Measurements from ENCODE around the gene SLC9A3.
"Not testable (repeated sequence)": the region's sequence is repeated elsewhere in the genome, so short reads cannot be mapped to it uniquely, and the experiment has no call there.

Gene SLC9A3

GRCh38 chr5:524234-524972 lies at the start of gene SLC9A3:
Gene SLC9A3, minus strand, starts transcription at chr5:524449.
- DNase-seq: no peak

- no peak for DNase-seq
Observed at GRCh38 chr5:573976-574375, 49.7 kb upstream of the SLC9A3 start.

- no peak for DNase-seq
Observed at GRCh38 chr5:573206-573605, 49.0 kb upstream of the SLC9A3 start.

- no peak for DNase-seq
Observed at GRCh38 chr5:572398-573019, 48.3 kb upstream of the SLC9A3 start.

- no peak for DNase-seq
Observed at GRCh38 chr5:571791-572190, 47.5 kb upstream of the SLC9A3 start.

GRCh38 chr5:570886-571285 lies 46.6 kb upstream of the SLC9A3 start:
- no peak for DNase-seq

GRCh38 chr5:570446-570845 lies 46.2 kb upstream of the SLC9A3 start:
- no peak for DNase-seq

- DNase-seq: no peak
Observed at GRCh38 chr5:569868-570361, 45.7 kb upstream of the SLC9A3 start.

- DNase-seq: no peak
Observed at GRCh38 chr5:569358-569867, 45.2 kb upstream of the SLC9A3 start.

GRCh38 chr5:568809-569208 lies 44.6 kb upstream of the SLC9A3 start:
- no peak for DNase-seq

- DNase-seq: no peak
Observed at GRCh38 chr5:568061-568781, 44.0 kb upstream of the SLC9A3 start.

- no peak for DNase-seq
Observed at GRCh38 chr5:567664-568060, 43.4 kb upstream of the SLC9A3 start.

GRCh38 chr5:566636-567309 lies 42.5 kb upstream of the SLC9A3 start:
- DNase-seq: no peak

GRCh38 chr5:565782-566440 lies 41.7 kb upstream of the SLC9A3 start:
- no peak for DNase-seq

GRCh38 chr5:561408-561807 lies 37.2 kb upstream of the SLC9A3 start:
- DNase-seq: no peak

- no peak for DNase-seq
Observed at GRCh38 chr5:560792-561166, 36.5 kb upstream of the SLC9A3 start.

- no peak for DNase-seq
Observed at GRCh38 chr5:558871-559503, 34.7 kb upstream of the SLC9A3 start.

GRCh38 chr5:558326-558725 lies 34.1 kb upstream of the SLC9A3 start:
- DNase-seq: no peak

GRCh38 chr5:557917-558316 lies 33.7 kb upstream of the SLC9A3 start:
- DNase-seq: not testable (repeated sequence)

GRCh38 chr5:556909-557441 lies 32.7 kb upstream of the SLC9A3 start:
- DNase-seq: no peak

GRCh38 chr5:555058-555623 lies 30.9 kb upstream of the SLC9A3 start:
- no peak for DNase-seq

Measured in NCI-H446 treated with DMSO at 0.1 percent for 48 hours (cell line).